GM13977 (cell line): Measurements from ENCODE around the gene ZGPAT.
"Not testable (repeated sequence)": the region's sequence is repeated elsewhere in the genome, so short reads cannot be mapped to it uniquely, and the experiment has no call there.

ENCODE experiments used
- DNase-seq: peaks from one replicate; pipeline ENCODE4 v3.0.0; 2012; ENCODE audit warnings: low spot score
- in situ Hi-C: fragments of 300-500 bp; cut with MboI; formaldehyde crosslinking; loops from one replicate; pipeline ENCODE4 v1.12.0; 2022; ENCODE audit warnings: low sequenced_read_pairs, low pct_unique_long_range_greater_than_20kb, mixed read lengths, inconsistent platforms; ENCODE audit not compliant: unreplicated experiment
- TF ChIP-seq, protein P1 (sequence below): IDR thresholded peaks from 2 replicates; pipeline ENCODE4 v1.5.1; 2012; ENCODE audit warnings: mild to moderate bottlenecking, control low read depth; ENCODE audit not compliant: insufficient read depth; ENCODE audit errors: extremely low read depth, missing control alignments

The ZGPAT gene, protein sequence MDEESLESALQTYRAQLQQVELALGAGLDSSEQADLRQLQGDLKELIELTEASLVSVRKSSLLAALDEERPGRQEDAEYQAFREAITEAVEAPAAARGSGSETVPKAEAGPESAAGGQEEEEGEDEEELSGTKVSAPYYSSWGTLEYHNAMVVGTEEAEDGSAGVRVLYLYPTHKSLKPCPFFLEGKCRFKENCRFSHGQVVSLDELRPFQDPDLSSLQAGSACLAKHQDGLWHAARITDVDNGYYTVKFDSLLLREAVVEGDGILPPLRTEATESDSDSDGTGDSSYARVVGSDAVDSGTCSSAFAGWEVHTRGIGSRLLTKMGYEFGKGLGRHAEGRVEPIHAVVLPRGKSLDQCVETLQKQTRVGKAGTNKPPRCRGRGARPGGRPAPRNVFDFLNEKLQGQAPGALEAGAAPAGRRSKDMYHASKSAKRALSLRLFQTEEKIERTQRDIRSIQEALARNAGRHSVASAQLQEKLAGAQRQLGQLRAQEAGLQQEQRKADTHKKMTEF

DNA sequence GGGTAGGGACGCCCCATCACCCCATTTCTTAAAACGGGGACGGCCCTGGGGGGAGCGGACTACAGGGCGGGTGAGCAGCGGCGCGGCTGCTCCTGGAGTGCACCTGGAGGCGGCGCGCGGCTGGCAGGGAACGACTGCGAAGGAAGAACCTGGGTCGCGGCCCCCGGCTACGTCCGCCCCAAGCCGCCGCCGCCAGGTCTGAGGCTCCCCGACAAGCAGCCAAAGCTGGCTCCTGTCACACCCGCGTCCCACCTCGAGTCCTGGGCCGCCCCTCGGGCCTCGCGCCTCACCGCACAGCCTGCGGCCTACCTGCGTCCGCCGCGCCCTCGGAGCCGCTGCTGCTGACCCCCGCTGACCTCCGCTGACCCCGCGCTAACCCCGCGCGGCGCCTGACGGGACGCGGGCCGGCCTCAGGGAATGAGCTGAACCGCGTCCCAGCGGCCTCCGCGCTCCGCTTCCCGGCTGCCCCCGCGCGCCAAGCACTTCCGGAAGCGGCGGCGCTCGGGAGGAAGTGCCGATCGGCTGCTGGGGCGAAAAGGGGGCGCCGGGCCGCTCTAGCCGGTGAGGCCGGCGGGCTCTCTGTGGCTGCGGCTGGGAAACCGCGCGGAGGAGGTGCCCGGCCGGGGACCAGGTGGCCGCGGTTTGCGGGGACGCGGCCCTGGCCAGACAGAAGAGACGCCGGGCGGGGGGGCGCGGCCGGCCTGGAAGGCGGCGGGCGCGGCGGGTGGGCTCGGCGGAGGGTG lies at the start of gene ZGPAT, which contains the start of gene ARFRP1:
Gene ZGPAT (plus strand): TSS at position 482 of the 743 bp plus-strand sequence. CDS start 542 bp downstream, outside the sequence.
Gene ARFRP1 (minus strand): TSS at position 419 of the 743 bp plus-strand sequence. CDS start 885 bp downstream, outside the sequence.
- in situ Hi-C loops: loop anchor here (5.0 kb wide), 1 partner anchor 150 kb away; no protein-coding TSS in a partner anchor
- TF ChIP-seq, protein P1, sequence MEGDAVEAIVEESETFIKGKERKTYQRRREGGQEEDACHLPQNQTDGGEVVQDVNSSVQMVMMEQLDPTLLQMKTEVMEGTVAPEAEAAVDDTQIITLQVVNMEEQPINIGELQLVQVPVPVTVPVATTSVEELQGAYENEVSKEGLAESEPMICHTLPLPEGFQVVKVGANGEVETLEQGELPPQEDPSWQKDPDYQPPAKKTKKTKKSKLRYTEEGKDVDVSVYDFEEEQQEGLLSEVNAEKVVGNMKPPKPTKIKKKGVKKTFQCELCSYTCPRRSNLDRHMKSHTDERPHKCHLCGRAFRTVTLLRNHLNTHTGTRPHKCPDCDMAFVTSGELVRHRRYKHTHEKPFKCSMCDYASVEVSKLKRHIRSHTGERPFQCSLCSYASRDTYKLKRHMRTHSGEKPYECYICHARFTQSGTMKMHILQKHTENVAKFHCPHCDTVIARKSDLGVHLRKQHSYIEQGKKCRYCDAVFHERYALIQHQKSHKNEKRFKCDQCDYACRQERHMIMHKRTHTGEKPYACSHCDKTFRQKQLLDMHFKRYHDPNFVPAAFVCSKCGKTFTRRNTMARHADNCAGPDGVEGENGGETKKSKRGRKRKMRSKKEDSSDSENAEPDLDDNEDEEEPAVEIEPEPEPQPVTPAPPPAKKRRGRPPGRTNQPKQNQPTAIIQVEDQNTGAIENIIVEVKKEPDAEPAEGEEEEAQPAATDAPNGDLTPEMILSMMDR: peak; percentile 17
- peak; percentile 95 for DNase-seq

DNA sequence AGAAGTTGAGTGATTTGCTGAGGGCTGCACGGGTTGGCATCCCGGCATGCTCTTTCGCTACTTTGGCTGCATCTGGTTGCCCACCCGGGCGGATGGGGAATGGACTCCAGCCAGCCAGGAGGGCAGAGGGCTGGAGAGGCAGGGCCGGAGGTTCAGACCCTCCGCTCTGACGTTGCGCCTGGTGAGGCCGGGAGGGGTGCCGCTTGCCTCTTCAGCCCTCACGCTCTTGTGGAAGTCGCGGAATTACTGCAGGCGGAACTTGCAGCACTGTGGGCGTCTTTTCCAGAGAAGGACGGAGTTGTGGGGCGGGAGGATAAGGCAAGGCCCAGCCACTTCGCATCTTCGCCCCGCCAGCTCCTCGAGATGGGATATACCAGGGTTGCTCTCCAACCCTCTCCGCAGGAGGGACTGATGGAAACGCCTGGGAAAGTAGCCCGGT lies 49.1 kb upstream of the ZGPAT start:
- DNase-seq: no peak

DNA sequence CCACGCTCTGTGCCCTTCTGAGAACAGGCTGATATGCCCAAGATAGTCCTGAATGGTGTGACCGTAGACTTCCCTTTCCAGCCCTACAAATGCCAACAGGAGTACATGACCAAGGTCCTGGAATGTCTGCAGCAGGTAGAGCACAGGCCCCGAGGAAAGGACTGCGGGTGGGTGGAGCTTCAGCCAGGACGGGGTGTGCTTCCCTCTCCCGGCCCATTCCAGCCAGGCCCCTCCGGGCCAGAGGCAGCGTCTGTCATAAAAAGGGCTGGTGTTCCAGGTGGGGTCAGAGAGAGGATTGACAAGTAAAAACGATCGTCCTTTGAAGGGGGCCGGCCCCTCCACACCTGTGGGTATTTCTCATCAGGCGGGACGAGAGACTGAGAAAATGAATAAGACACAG lies 48.5 kb upstream of the ZGPAT start:
- TF ChIP-seq, protein P1: no peak
- in situ Hi-C loops: no loop called here
- no peak for DNase-seq

More for the DNA sequence above, 49.1 kb upstream of the ZGPAT start:
- TF ChIP-seq, protein P1: no peak
- in situ Hi-C loops: no loop called here

DNA sequence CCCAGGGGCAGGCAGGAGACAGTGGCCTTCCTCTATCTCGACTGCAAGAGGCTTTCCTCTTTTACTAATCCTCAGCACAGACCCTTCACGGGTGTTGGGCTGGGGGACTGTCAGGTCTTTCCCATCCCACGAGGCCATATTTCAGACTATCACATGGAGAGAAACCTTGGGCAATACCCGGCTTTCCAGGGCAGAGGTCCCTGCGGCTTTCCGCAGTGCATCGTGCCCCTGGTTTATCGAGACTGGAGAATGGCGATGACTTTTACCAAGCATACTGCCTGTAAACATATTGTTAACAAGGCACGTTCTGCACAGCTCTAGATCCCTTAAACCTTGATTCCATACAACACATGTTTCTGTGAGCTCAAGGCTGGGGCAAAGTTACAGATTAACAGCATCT lies 47.7 kb upstream of the ZGPAT start:
- in situ Hi-C loops, DNase-seq: not testable (repeated sequence)

DNA sequence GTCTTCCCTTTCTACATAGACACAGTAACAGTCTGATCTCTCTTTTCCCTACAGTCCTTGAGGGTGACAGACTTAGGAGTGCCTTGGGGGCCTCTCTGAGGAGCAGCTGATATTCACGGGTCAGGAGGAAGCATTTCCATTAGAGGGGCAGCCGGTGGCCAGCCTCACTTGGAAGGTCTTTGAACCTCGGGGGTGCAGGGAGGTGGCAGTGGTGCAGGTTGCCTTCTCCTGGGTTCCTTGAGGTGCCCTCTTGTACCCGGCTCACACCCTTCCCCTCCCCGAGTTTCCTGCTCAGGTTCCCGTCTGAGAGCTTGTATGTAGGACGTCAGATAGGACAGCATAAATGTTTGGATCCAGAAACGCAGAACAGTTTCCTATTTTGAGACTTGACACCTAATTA lies 47.2 kb upstream of the ZGPAT start:
- TF ChIP-seq, protein P1: no peak
- in situ Hi-C loops: no loop called here
- no peak for DNase-seq

DNA sequence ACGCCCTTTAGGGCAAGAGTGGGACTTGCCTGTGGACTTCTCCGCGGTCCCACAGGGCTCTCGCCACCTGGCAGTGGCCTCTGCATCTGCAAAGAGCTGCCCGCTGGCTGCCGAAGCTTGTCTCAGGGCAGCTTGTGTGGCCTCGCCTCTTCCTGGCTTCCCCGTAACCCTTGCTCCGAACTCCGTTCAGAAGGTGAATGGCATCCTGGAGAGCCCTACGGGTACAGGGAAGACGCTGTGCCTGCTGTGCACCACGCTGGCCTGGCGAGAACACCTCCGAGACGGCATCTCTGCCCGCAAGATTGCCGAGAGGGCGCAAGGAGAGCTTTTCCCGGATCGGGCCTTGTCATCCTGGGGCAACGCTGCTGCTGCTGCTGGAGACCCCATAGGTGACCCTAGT lies 46.7 kb upstream of the ZGPAT start:
- TF ChIP-seq, protein P1: no peak
- in situ Hi-C loops: no loop called here
- DNase-seq: no peak
